DOHH2 (cell line): ENCODE results near the gene ARHGAP33.
A peak's percentile ranks its signal among the peaks of the same experiment; 100 is the strongest.

ENCODE experiments used
- H3F3A ChIP-seq: fragments of 200-600 bp; sonication (generic), shearing (Covaris generic); 2 replicates; pipeline ENCODE4 v1.6.0; 2016; ENCODE audit warnings: antibody characterized with exemption, mild to moderate bottlenecking; ENCODE audit not compliant: control insufficient read depth, insufficient read depth
- H3K27ac ChIP-seq: fragments of 200-600 bp; sonication (generic); 2 replicates; pipeline ENCODE4 v1.5.1; 2014; ENCODE audit warnings: low read depth, mild to moderate bottlenecking, low read length, moderate library complexity
- H3K27me3 ChIP-seq: fragments of 200-600 bp; sonication (generic); 2 replicates; pipeline ENCODE4 v1.6.1; 2014; ENCODE audit warnings: mild to moderate bottlenecking, low read length, mixed read lengths; ENCODE audit not compliant: control insufficient read depth
- H3K36me3 ChIP-seq: fragments of 200-600 bp; sonication (generic); 2 replicates; pipeline ENCODE4 v1.6.1; 2014; ENCODE audit warnings: mild to moderate bottlenecking, low read length, moderate library complexity, mixed read lengths; ENCODE audit not compliant: control insufficient read depth
- H3K4me1 ChIP-seq: fragments of 200-600 bp; sonication (generic); 2 replicates; pipeline ENCODE4 v1.6.1; 2014; ENCODE audit warnings: mild to moderate bottlenecking, low read length, mixed read lengths; ENCODE audit not compliant: control insufficient read depth
- H3K4me2 ChIP-seq: fragments of 200-600 bp; sonication (generic); 2 replicates; pipeline ENCODE4 v1.6.0; 2014; ENCODE audit warnings: mild to moderate bottlenecking, low read length, moderate library complexity
- H3K4me3 ChIP-seq: fragments of 200-600 bp; sonication (generic); 2 replicates; pipeline ENCODE4 v1.5.1; 2014; ENCODE audit warnings: mild to moderate bottlenecking, low read length, mixed read lengths
- H3K79me2 ChIP-seq: fragments of 200-600 bp; sonication (generic); 2 replicates; pipeline ENCODE4 v1.6.1; 2014; ENCODE audit warnings: mild to moderate bottlenecking, low read length, mixed read lengths; ENCODE audit not compliant: control insufficient read depth
- H3K9me2 ChIP-seq: fragments of 200-600 bp; sonication (generic); replicated peaks from 2 replicates; pipeline ENCODE4 v1.6.1; 2014; ENCODE audit warnings: mild to moderate bottlenecking, low read length, mixed read lengths; ENCODE audit not compliant: control insufficient read depth
- H3K9me3 ChIP-seq: fragments of 200-600 bp; sonication (generic); 2 replicates; pipeline ENCODE4 v1.6.1; 2014; ENCODE audit warnings: antibody characterized with exemption, low read length, mixed read lengths; ENCODE audit not compliant: control insufficient read depth, insufficient read depth
- H4K20me1 ChIP-seq: fragments of 200-600 bp; sonication (generic); 2 replicates; pipeline ENCODE4 v1.6.0; 2014; ENCODE audit warnings: low read depth, mild to moderate bottlenecking, antibody characterized with exemption, low read length, moderate library complexity; ENCODE audit not compliant: control insufficient read depth, insufficient read depth
- EZH2phosphoT487 ChIP-seq: fragments of 200-600 bp; sonication (generic); IDR thresholded peaks from 2 replicates; pipeline ENCODE4 v1.6.1; 2017; ENCODE audit warnings: borderline replicate concordance, mild to moderate bottlenecking, antibody characterized with exemption, low read length, moderate library complexity, mixed read lengths
- TF ChIP-seq, protein P1 (sequence below): fragments of 200-600 bp; sonication (generic); IDR thresholded peaks from one replicate; pipeline ENCODE4 v1.5.1; 2014; ENCODE audit warnings: antibody characterized with exemption, mild to moderate bottlenecking, low read depth, low read length; ENCODE audit not compliant: poor library complexity, severe bottlenecking

The ARHGAP33 gene

GRCh38 chr19:35736913-35737886, 38.2 kb upstream of the ARHGAP33 start:
- peaks cover 16% of the 10 kb centered on the region for H3F3A ChIP-seq
- no peaks in the 10 kb centered on the region for H4K20me1 ChIP-seq
- H3K36me3 ChIP-seq: peaks cover 63% of the 10 kb centered on the region
- no peak overlapping the region for H3K4me2 ChIP-seq
- no peaks in the 10 kb centered on the region for H3K27me3 ChIP-seq
- no peak overlapping the region for H3K4me3 ChIP-seq
- no peaks in the 10 kb centered on the region for H3K79me2 ChIP-seq
- peaks cover 34% of the 10 kb centered on the region for H3K4me1 ChIP-seq
- H3K9me2 ChIP-seq: no peaks in the 10 kb centered on the region
- TF ChIP-seq EZH2phosphoT487: no peak
- TF ChIP-seq, protein P1, sequence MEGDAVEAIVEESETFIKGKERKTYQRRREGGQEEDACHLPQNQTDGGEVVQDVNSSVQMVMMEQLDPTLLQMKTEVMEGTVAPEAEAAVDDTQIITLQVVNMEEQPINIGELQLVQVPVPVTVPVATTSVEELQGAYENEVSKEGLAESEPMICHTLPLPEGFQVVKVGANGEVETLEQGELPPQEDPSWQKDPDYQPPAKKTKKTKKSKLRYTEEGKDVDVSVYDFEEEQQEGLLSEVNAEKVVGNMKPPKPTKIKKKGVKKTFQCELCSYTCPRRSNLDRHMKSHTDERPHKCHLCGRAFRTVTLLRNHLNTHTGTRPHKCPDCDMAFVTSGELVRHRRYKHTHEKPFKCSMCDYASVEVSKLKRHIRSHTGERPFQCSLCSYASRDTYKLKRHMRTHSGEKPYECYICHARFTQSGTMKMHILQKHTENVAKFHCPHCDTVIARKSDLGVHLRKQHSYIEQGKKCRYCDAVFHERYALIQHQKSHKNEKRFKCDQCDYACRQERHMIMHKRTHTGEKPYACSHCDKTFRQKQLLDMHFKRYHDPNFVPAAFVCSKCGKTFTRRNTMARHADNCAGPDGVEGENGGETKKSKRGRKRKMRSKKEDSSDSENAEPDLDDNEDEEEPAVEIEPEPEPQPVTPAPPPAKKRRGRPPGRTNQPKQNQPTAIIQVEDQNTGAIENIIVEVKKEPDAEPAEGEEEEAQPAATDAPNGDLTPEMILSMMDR: peak; percentile 33
- H3K9me3 ChIP-seq: no peaks in the 10 kb centered on the region
- H3K27ac ChIP-seq: no peak overlapping the region

DNA sequence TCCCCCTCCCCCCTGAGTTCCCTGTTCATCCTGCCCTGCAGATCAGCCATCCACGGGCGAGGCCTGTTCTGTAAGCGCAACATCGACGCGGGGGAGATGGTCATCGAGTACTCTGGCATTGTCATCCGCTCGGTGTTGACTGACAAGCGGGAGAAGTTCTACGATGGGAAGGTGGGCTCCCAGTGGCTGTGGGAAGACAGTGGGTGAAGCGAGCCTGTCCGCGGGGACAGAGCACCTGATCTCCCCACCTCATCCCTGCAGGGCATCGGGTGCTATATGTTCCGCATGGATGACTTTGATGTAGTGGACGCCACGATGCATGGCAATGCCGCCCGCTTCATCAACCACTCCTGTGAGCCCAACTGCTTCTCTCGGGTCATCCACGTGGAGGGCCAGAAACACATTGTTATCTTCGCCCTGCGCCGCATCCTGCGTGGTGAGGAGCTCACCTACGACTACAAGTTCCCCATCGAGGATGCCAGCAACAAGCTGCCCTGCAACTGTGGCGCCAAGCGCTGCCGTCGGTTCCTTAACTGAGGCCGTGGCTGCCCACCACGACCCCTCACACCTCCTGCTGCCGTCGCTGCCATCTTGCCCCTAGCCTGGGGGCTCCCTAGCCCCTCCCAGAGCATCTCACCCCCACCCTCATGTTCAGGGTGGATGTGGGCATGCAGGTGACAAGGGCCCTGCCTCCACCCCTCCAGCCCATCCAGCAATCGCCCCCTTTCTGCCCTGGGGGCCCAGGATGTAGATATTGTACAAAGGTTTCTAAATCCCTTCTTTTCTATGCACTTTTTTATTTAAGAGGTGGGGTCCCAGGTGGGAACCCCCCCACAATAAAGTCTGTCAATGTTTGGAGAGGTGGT, 37.1 kb upstream of the ARHGAP33 start:
- H3K4me2 ChIP-seq: no peak overlapping the region
- no peaks in the 10 kb centered on the region for H3K79me2 ChIP-seq
- no peak overlapping the region for H3K27ac ChIP-seq
- no peaks in the 10 kb centered on the region for H3K27me3 ChIP-seq
- TF ChIP-seq, protein P1: no peak
- TF ChIP-seq EZH2phosphoT487: no peak
- no peaks in the 10 kb centered on the region for H4K20me1 ChIP-seq
- no peaks in the 10 kb centered on the region for H3K9me3 ChIP-seq
- H3K36me3 ChIP-seq: peaks cover 53% of the 10 kb centered on the region
- peaks cover 40% of the 10 kb centered on the region for H3K4me1 ChIP-seq
- H3F3A ChIP-seq: peaks cover 16% of the 10 kb centered on the region
- no peaks in the 10 kb centered on the region for H3K9me2 ChIP-seq
- H3K4me3 ChIP-seq: no peak overlapping the region

DNA sequence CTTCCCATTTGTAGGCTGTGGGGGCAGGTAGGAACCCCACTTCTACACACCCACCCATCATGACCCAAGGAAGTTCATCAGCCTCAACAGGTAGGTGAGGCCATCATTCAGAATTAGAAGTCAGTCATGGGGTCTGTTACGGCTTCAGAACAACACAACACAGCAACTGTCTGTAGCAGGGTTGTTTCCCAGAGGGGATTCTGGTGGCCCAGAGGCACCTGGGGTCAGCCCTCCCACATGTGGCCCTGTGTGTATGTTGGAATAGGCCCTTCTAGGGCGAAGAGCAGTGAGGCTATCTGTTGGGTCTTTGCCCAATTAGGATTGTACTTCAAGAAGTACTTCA, 36.5 kb upstream of the ARHGAP33 start:
- Histone ChIP-seq H3K9me2 (no peaks in the 10 kb centered on the region), H3K27me3 (no peaks in the 10 kb centered on the region), H4K20me1 (no peaks in the 10 kb centered on the region), H3K79me2 (no peaks in the 10 kb centered on the region), H3K36me3 (peaks cover 49% of the 10 kb centered on the region), H3K9me3 (no peaks in the 10 kb centered on the region), H3K27ac (no peak overlapping the region), H3K4me1 (peaks cover 41% of the 10 kb centered on the region), H3K4me3 (no peak overlapping the region), H3F3A (peaks cover 16% of the 10 kb centered on the region), H3K4me2 (no peak overlapping the region)
- TF ChIP-seq EZH2phosphoT487: no peak
- TF ChIP-seq, protein P1: no peak
